CD4-positive, alpha-beta memory T cell (primary cell): Measurements from ENCODE around the gene FBXW4. TPM values are rescaled to one million over a fixed set of nuclear protein-coding genes. Genes with fewer than 3 reads are reported as not detected.
A peak's percentile ranks its signal among the peaks of the same experiment; 100 is the strongest.

Experiments
- CTCF ChIA-PET: fragments of 350-600 bp; sonication (Branson Sonifier 250); formaldehyde crosslinking; loops from one replicate; lab custom pipeline; 2021; ENCODE audit warnings: inconsistent platforms; ENCODE audit not compliant: partially characterized antibody; lab: Charles Lee
- POLR2A ChIA-PET: fragments of 350-600 bp; sonication (Branson Sonifier 250); formaldehyde crosslinking; loops from one replicate; lab custom pipeline; 2021; ENCODE audit not compliant: partially characterized antibody; lab: Charles Lee
- DNase-seq, 5 donors: peaks; one replicate each; pipeline versions ENCODE4 v3.0.0 to v3.0.0-alpha.2; 2020 to 2022; ENCODE audit warnings: mixed read lengths in 1 of 5
- H3K27ac ChIP-seq: one replicate; pipeline ENCODE4 v1.7.0; 2013; ENCODE audit warnings: low read depth, low read length
- H3K27me3 ChIP-seq: 2 replicates; pipeline ENCODE4 v1.7.0; 2013; ENCODE audit warnings: mild to moderate bottlenecking, low read length, moderate library complexity; ENCODE audit not compliant: insufficient read depth
- H3K36me3 ChIP-seq: 2 replicates; pipeline ENCODE4 v1.7.0; 2013; ENCODE audit warnings: mild to moderate bottlenecking, low read length, moderate library complexity; ENCODE audit not compliant: insufficient read depth
- H3K4me1 ChIP-seq: 2 replicates; pipeline ENCODE4 v1.7.0; 2013; ENCODE audit warnings: mild to moderate bottlenecking, low read length, moderate library complexity; ENCODE audit not compliant: insufficient read depth
- H3K4me3 ChIP-seq, 2 donors: one replicate each; pipeline ENCODE4 v1.7.0; 2013; ENCODE audit warnings: low read length in 2 of 2, mild to moderate bottlenecking in 1 of 2
- H3K9me3 ChIP-seq, 2 donors: one replicate each; pipeline ENCODE4 v1.7.0; 2013; ENCODE audit warnings: low read length in 2 of 2, control low read depth in 1 of 2; ENCODE audit not compliant: control insufficient read depth in 1 of 2
- H3K27ac Mint-ChIP-seq, 7 donors: one replicate each; pipeline ENCODE4 v1.8.0; 2020 to 2021; ENCODE audit warnings: mixed read lengths in 7 of 7, mild to moderate bottlenecking in 6 of 7, inconsistent platforms in 3 of 7, moderate library complexity in 3 of 7
- H3K27me3 Mint-ChIP-seq, 2 donors: one replicate each; pipeline ENCODE4 v1.8.0; 2020 to 2021; ENCODE audit warnings: mixed read lengths in 2 of 2
- H3K36me3 Mint-ChIP-seq, 2 donors: one replicate each; pipeline ENCODE4 v1.8.0; 2020 to 2021; ENCODE audit warnings: mixed read lengths in 2 of 2, inconsistent platforms in 1 of 2, mild to moderate bottlenecking in 1 of 2
- H3K4me1 Mint-ChIP-seq, 4 donors: one replicate each; pipeline ENCODE4 v1.8.0; 2020 to 2021; ENCODE audit warnings: mixed read lengths in 4 of 4, mild to moderate bottlenecking in 1 of 4
- H3K4me3 Mint-ChIP-seq, 8 donors: one replicate each; pipeline ENCODE4 v1.8.0; 2020 to 2021; ENCODE audit warnings: mixed read lengths in 8 of 8, mild to moderate bottlenecking in 7 of 8, moderate library complexity in 6 of 8, inconsistent platforms in 3 of 8
- H3K9me3 Mint-ChIP-seq, 8 donors: one replicate each; pipeline ENCODE4 v1.8.0; 2020 to 2021; ENCODE audit warnings: mixed read lengths in 8 of 8, mild to moderate bottlenecking in 5 of 8, inconsistent platforms in 3 of 8, moderate library complexity in 1 of 8
- intact Hi-C: fragments of 100-400 bp; cut with micrococcal nuclease; formaldehyde crosslinking; loops from one replicate; pipeline ENCODE4 v1.15.1; 2023
- polyA plus RNA-seq, 2 donors: library from polyadenylated mRNA; unstranded; fragments of 300-500 nt; fragmentation: Illumina TruSeq; gene quantifications; one replicate each; pipeline ENCODE4 v1.2.3, GENCODE V29; 2021
- total RNA-seq, 2 experiments: library from RNA; stranded (reverse); gene quantifications; one replicate each; pipeline ENCODE4 v1.2.3, GENCODE V29; 2021

FBXW4 gene
- total and polyA plus RNA-seq, 4 experiments from 2014 or later = 5.1 to 96.6 (median 46.7) TPM

DNA sequence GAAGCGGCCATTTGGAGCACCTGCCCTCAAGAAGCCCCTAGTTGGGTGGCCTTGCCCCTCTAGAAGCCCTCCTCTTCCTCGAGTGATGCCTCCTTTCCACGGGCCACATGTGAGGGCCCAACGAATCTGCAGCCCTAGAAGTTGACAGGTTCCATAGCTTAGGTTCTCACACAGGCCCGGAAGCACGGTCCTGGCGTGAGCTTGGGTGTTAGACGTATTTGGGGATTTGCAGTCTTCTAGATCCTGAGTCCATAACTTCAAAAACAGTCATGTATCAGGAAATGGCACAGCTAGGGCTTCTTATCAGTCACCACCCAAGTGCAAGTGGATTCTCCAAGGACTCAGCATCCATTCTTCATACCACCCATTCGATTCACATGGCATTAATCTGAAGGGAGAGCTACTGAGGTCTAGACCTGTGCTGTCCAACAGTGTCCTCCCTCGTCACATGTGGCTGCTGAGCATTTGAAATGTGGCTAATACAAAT lies 477 bp upstream of the FBXW4 start:
- Histone ChIP-seq H3K27me3 (no peaks in the 10 kb centered on the region), H3K27ac (peak overlapping the region; percentile 99), H3K36me3 (no peaks in the 10 kb centered on the region), H3K4me3 (peak overlapping the region in 1 of 2 donors; percentile 86), H3K9me3 (no peaks in the 10 kb centered on the region), H3K4me1 (peaks cover 40% of the 10 kb centered on the region)
- H3K4me3 Mint-ChIP-seq = peak overlapping the region; percentile 82 to 89 (median 86)
- no peaks in the 10 kb centered on the region for H3K9me3 Mint-ChIP-seq
- H3K4me1 Mint-ChIP-seq = peaks cover 23 to 46% (median 30%) of the 10 kb centered on the region in 4 donors
- ChIA-PET CTCF (interaction anchor here (1.3 kb wide), 1 partner anchor 86 kb away, joined by 4 read pairs; no protein-coding TSS in a partner anchor), POLR2A (interaction anchor here (1.5 to 2.4 kb wide), 2 partner anchors 11 to 12 kb away, joined by 3 to 5 read pairs; no protein-coding TSS in a partner anchor)
- intact Hi-C loops = loop anchor here (2.0 kb wide), 1 partner anchor 85 kb away; no protein-coding TSS in a partner anchor
- DNase-seq = no peak
- H3K27ac Mint-ChIP-seq = peak overlapping the region; percentile 69 to 99 (median 92)
- no peaks in the 10 kb centered on the region for H3K27me3 Mint-ChIP-seq
- peaks cover 0 to 18% of the 10 kb centered on the region in 2 donors for H3K36me3 Mint-ChIP-seq

DNA sequence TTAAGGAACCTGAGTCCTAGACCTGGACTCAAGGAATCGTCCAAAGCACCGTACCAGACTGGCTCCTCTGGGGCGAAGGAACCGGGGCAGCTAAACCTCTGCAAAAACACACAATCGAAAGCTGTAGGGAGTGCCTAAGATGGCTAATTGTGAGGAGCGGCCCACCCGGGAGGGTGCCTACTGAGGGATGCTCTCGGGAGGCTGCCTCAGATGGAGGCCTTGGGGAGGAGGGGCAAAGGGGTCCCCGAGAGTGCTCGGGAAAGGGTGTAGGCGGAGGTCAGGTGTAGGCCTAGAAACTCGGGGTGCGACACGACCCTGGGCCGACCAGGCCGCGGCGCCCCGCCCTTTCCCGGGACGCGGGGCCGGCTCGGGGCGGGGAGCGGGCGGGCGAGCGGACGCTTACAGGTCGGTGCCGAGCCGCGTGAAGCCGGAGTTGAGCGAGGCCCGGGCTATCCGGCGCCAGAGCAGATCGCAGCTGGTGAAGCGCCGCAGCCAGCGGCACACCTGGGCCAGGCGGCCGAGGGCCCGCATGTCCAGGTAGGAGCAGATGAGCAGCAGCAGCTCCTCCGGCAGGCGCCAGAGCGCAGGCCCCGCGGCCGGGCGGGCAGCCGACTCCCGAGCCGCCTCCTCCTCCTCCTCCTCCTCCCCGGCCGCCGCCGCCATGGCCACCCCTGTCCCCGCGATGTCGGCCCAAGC lies 844 bp downstream of the FBXW4 start:
- peaks cover 32 to 60% (median 41%) of the 10 kb centered on the region in 4 donors for H3K4me1 Mint-ChIP-seq
- no peaks in the 10 kb centered on the region for H3K27me3 Mint-ChIP-seq
- H3K27ac Mint-ChIP-seq = peak overlapping the region; percentile 97 to 99 (median 99)
- Histone ChIP-seq H3K9me3 (no peaks in the 10 kb centered on the region), H3K4me3 (peak overlapping the region; percentile 86 to 87), H3K4me1 (peaks cover 46% of the 10 kb centered on the region), H3K27ac (peak overlapping the region; percentile 99), H3K27me3 (no peaks in the 10 kb centered on the region), H3K36me3 (no peaks in the 10 kb centered on the region)
- ChIA-PET POLR2A (interaction anchor here (0.6 to 2.4 kb wide), 11 partner anchors 9 to 588 kb away, joined by 3 to 12 read pairs (median 3); partner anchors contain the start of genes DPCD, OGA and POLL), CTCF (interaction anchor here (1.0 to 1.1 kb wide), 2 partner anchors 11 to 86 kb away, joined by 3 to 4 read pairs; no protein-coding TSS in a partner anchor)
- peak overlapping the region; percentile 93 to 99 (median 96) for H3K4me3 Mint-ChIP-seq
- intact Hi-C loops = loop anchor here (2.0 kb wide), 1 partner anchor 87 kb away; no protein-coding TSS in a partner anchor
- peak; percentile 71 to 76 (median 72) for DNase-seq
- no peaks in the 10 kb centered on the region for H3K9me3 Mint-ChIP-seq
- peaks cover 0 to 18% of the 10 kb centered on the region in 2 donors for H3K36me3 Mint-ChIP-seq

DNA sequence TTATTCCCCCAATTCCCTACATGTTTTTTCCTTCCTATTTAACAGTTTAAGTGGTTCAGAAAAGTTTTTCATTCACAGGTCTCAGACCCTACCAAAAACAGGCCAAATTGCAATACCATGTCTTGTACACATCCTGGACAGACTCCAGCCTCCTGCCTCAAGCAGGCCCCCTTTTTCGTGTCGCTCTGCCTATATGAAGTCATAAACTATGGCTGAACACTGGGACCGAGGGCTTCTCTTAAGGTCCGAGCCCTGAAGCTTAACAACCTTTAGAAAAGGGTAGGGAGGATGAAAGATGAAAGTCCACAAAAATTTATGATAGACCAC lies 1.4 kb downstream of the FBXW4 start:
- Mint-ChIP-seq H3K4me1 (peaks cover 32 to 65% (median 44%) of the 10 kb centered on the region in 4 donors), H3K4me3 (peak overlapping the region; percentile 93 to 99 (median 96)), H3K27me3 (no peaks in the 10 kb centered on the region), H3K27ac (peak overlapping the region; percentile 97 to 99 (median 99)), H3K9me3 (no peaks in the 10 kb centered on the region), H3K36me3 (peaks cover 0 to 18% of the 10 kb centered on the region in 2 donors)
- Histone ChIP-seq H3K27ac (peak overlapping the region; percentile 99), H3K27me3 (no peaks in the 10 kb centered on the region), H3K4me1 (peaks cover 50% of the 10 kb centered on the region), H3K36me3 (no peaks in the 10 kb centered on the region), H3K4me3 (peak overlapping the region; percentile 86 to 87), H3K9me3 (no peaks in the 10 kb centered on the region)
- intact Hi-C loops = no loop called here
- ChIA-PET CTCF (interaction anchor here (1.0 to 1.1 kb wide), 2 partner anchors 10 to 87 kb away, joined by 3 to 4 read pairs; no protein-coding TSS in a partner anchor), POLR2A (interaction anchor here (0.6 to 2.3 kb wide), 7 partner anchors 9 to 587 kb away, joined by 3 to 12 read pairs (median 4); partner anchors contain the start of genes DPCD, OGA and POLL)
- no peak for DNase-seq

DNA sequence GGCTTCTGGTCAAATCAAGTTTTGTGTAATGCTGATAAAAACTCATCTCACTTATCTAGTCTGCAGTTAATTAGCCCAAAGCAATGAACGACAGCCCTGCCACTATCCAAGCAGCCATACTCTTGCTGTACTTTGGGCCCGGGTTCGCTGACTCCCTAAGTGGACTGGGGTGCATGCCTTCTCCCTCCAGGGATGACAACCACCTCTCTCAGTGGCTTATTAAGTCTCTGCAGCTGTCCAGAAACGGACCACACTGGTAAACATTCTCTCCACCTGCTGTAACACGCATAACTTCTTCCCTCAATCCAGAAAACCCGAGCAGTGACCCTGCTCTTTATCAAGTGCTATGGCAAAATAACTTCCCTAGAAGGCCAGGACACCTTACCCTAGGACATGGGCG lies 3.9 kb downstream of the FBXW4 start:
- ChIA-PET POLR2A (no interaction called here), CTCF (no interaction called here)
- H3K27ac Mint-ChIP-seq = peak overlapping the region in 2 of 7 donors; percentile 54 to 99
- no peaks in the 10 kb centered on the region for H3K9me3 Mint-ChIP-seq
- H3K4me1 Mint-ChIP-seq = peaks cover 48 to 84% (median 66%) of the 10 kb centered on the region in 4 donors
- no peak overlapping the region for H3K4me3 Mint-ChIP-seq
- H3K36me3 Mint-ChIP-seq = peaks cover 16 to 32% of the 10 kb centered on the region in 2 donors
- Histone ChIP-seq H3K4me3 (no peak overlapping the region), H3K36me3 (no peaks in the 10 kb centered on the region), H3K27ac (no peak overlapping the region), H3K27me3 (no peaks in the 10 kb centered on the region), H3K9me3 (no peaks in the 10 kb centered on the region), H3K4me1 (peaks cover 56% of the 10 kb centered on the region)
- intact Hi-C loops = no loop called here
- no peak for DNase-seq
- H3K27me3 Mint-ChIP-seq = no peaks in the 10 kb centered on the region

DNA sequence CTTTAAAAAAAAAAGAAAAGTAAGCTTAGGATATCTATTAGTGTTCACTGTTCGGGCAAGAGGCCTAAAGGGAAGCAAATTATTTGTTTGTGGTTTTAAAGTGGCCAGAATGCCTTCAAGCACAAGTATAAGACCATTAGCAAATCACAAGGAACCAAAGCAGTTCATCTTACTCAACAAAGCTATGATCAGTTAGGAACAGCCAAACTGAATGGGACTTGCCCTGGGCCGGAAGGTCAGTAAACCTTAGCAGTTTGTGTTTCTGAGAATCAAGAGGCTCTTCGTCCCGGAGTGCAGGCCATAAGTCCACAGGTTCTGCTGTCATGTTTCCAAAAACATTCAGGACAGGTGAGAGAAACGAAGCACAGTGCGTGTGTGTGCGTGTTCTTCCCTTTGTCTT lies 4.5 kb downstream of the FBXW4 start:
- Mint-ChIP-seq H3K27ac (peak overlapping the region in 2 of 7 donors; percentile 2 to 20), H3K27me3 (no peaks in the 10 kb centered on the region), H3K36me3 (peaks cover 21 to 31% of the 10 kb centered on the region in 2 donors), H3K4me3 (no peak overlapping the region), H3K4me1 (peaks cover 46 to 82% (median 69%) of the 10 kb centered on the region in 4 donors), H3K9me3 (no peaks in the 10 kb centered on the region)
- H3K4me3 ChIP-seq = no peak overlapping the region
- H3K36me3 ChIP-seq = no peaks in the 10 kb centered on the region
- intact Hi-C loops = no loop called here
- POLR2A ChIA-PET = no interaction called here
- no peaks in the 10 kb centered on the region for H3K9me3 ChIP-seq
- DNase-seq = no peak
- no peak overlapping the region for H3K27ac ChIP-seq
- CTCF ChIA-PET = no interaction called here
- H3K27me3 ChIP-seq = no peaks in the 10 kb centered on the region
- peaks cover 53% of the 10 kb centered on the region for H3K4me1 ChIP-seq

DNA sequence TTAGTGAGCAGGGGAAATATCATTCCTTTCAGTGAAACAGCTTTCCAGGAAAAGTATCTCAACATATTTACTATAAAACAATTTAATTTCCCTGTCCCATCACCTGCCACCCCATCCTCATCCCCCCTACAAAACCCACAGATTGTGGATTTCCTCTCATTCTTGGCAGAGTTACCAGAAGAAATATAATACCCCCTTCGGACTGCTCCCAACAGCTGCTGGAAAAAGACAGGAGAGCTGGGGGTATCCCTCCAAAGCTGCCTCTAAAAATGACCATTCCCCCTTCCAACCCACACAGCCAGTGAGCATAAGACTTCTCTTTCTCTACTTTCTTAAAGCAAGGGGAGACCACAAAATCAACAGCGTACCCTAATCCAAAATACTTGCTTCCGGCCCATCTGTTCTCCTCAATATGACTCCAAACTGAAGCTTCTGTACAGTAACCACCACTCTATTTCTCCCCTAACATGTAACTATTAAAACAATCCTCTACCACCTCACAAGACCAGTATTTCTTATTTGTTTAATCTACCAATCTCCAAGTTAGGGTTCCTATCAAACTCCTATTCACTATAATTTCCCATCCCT lies 7.8 kb downstream of the FBXW4 start:
- Mint-ChIP-seq H3K9me3 (no peaks in the 10 kb centered on the region), H3K4me1 (peaks cover 54 to 87% (median 74%) of the 10 kb centered on the region in 4 donors), H3K36me3 (peaks cover 21 to 34% of the 10 kb centered on the region in 2 donors), H3K27me3 (no peaks in the 10 kb centered on the region), H3K27ac (peak overlapping the region in 4 of 7 donors; percentile 1 to 84 (median 52)), H3K4me3 (peak overlapping the region in 1 of 8 donors; percentile 13)
- ChIA-PET POLR2A (no interaction called here), CTCF (no interaction called here)
- intact Hi-C loops = no loop called here
- H3K4me1 ChIP-seq = peaks cover 39% of the 10 kb centered on the region
- no peaks in the 10 kb centered on the region for H3K27me3 ChIP-seq
- no peak overlapping the region for H3K27ac ChIP-seq
- H3K36me3 ChIP-seq = no peaks in the 10 kb centered on the region
- no peak for DNase-seq
- H3K9me3 ChIP-seq = no peaks in the 10 kb centered on the region
- no peak overlapping the region for H3K4me3 ChIP-seq
